Keratinocyte (primary cell): ENCODE results near the gene NEK10. TPM values are rescaled to one million over a fixed set of nuclear protein-coding genes. Genes with fewer than 3 reads are reported as not detected.

Source experiments
- DNase-seq: peaks from one replicate; pipeline ENCODE4 v3.0.0-alpha.2; 2011; ENCODE audit warnings: low read depth, missing footprints, low spot score
- FAIRE-seq: peaks from 2 replicates; lab custom pipeline; 2011; peaks lifted over from hg19 to GRCh38; lab: Jason Lieb, UNC
- H2AFZ ChIP-seq: 2 replicates; pipeline ENCODE4 v1.6.0; 2012; ENCODE audit warnings: low read length, control low read depth, inconsistent platforms; ENCODE audit not compliant: control insufficient read depth
- H3K27ac ChIP-seq: 2 replicates; pipeline ENCODE4 v1.5.1; 2011; ENCODE audit warnings: low read length; ENCODE audit not compliant: control insufficient read depth, insufficient read depth
- H3K27me3 ChIP-seq: 3 replicates; pipeline ENCODE4 v1.6.0; 2011; ENCODE audit warnings: low read length; ENCODE audit not compliant: control insufficient read depth, insufficient read depth; ENCODE audit errors: extremely low read depth
- H3K36me3 ChIP-seq, 2 experiments: 2 replicates in 1 of 2; 3 replicates in 1 of 2; pipeline ENCODE4 v1.5.1; 2011; ENCODE audit warnings: low read length in 2 of 2, mild to moderate bottlenecking in 1 of 2; ENCODE audit not compliant: control insufficient read depth in 2 of 2, insufficient read depth in 2 of 2; ENCODE audit errors: extremely low read depth in 1 of 2
- H3K4me1 ChIP-seq: 3 replicates; pipeline ENCODE4 v1.5.1; 2011; ENCODE audit warnings: low read length; ENCODE audit not compliant: control insufficient read depth, insufficient read depth; ENCODE audit errors: extremely low read depth
- H3K4me2 ChIP-seq: 3 replicates; pipeline ENCODE4 v1.6.0; 2011; ENCODE audit warnings: low read depth, low read length; ENCODE audit not compliant: control insufficient read depth, insufficient read depth; ENCODE audit errors: extremely low read depth
- H3K4me3 ChIP-seq, 3 experiments: fragments of 200-600 bp in 1 of 3; sonication (generic) in 1 of 3; 2 replicates in 2 of 3; 3 replicates in 1 of 3; pipeline ENCODE4 v1.5.1; 2011 to 2016; ENCODE audit warnings: low read length in 3 of 3, mild to moderate bottlenecking in 3 of 3, control low read depth in 2 of 3, inconsistent platforms in 1 of 3, low read depth in 1 of 3, mixed read lengths in 1 of 3, mixed run types in 1 of 3, moderate library complexity in 1 of 3; ENCODE audit not compliant: control insufficient read depth in 2 of 3, insufficient read depth in 2 of 3; ENCODE audit errors: extremely low read depth in 1 of 3
- H3K79me2 ChIP-seq: 2 replicates; pipeline ENCODE4 v1.6.0; 2012; ENCODE audit warnings: low read length; ENCODE audit not compliant: control insufficient read depth, insufficient read depth
- H3K9ac ChIP-seq: 3 replicates; pipeline ENCODE4 v1.6.0; 2011; ENCODE audit warnings: low read length; ENCODE audit not compliant: control insufficient read depth, insufficient read depth; ENCODE audit errors: extremely low read depth
- H3K9me1 ChIP-seq: 3 replicates; pipeline ENCODE4 v1.6.0; 2011; ENCODE audit warnings: low read length; ENCODE audit not compliant: control insufficient read depth, insufficient read depth; ENCODE audit errors: extremely low read depth
- H3K9me3 ChIP-seq: 2 replicates; pipeline ENCODE4 v1.5.1; 2012; ENCODE audit warnings: low read depth, low read length; ENCODE audit not compliant: control insufficient read depth
- H4K20me1 ChIP-seq: 3 replicates; pipeline ENCODE4 v1.6.0; 2011; ENCODE audit warnings: low read length; ENCODE audit not compliant: control insufficient read depth, insufficient read depth; ENCODE audit errors: extremely low read depth
- CTCF ChIP-seq, 3 experiments: IDR thresholded peaks in 1 of 3; conservative IDR thresholded peaks in 1 of 3; optimal IDR thresholded peaks in 1 of 3; 2 replicates in 2 of 3; 3 replicates in 1 of 3; pipeline versions ENCODE3 to v1.5.1; 2011; ENCODE audit warnings: low read length in 3 of 3, mild to moderate bottlenecking in 3 of 3, moderate library complexity in 2 of 3, control low read depth in 1 of 3, inconsistent platforms in 1 of 3; ENCODE audit not compliant: insufficient read depth in 2 of 3; ENCODE audit errors: extremely low read depth in 1 of 3
- EZH2 ChIP-seq: IDR thresholded peaks from one replicate; pipeline ENCODE4 v1.6.1; 2012; ENCODE audit warnings: inconsistent platforms, mild to moderate bottlenecking, low read length, moderate library complexity
- dilution Hi-C: fragments of 300-500 bp; cut with MboI; formaldehyde crosslinking; loops from one replicate; pipeline ENCODE4 v1.7.0; 2020; ENCODE audit warnings: low sequenced_read_pairs; ENCODE audit not compliant: extremely low pct_ligation_motif_present
- polyA plus RNA-seq, 5 experiments: library from polyadenylated mRNA; depleted of rRNA in 3 of 5; stranded (reverse) in 3 of 5; stranded (forward) in 1 of 5; unstranded in 1 of 5; fragments of >200 nt; gene quantifications; 1 replicate in 1 of 5; 2 replicates in 3 of 5; 3 replicates in 1 of 5; pipeline versions ENCODE4 v1.2.1 to v1.2.3, GENCODE V29; 2011 to 2012; ENCODE audit warnings: missing spikeins in 2 of 5, low read depth in 1 of 5, low replicate concordance in 1 of 5
- small RNA-seq, 3 experiments: library from RNA; depleted of rRNA; stranded (forward); fragments of <200 nt; gene quantifications; one replicate each; pipeline ENCODE3, GENCODE V24; 2012; ENCODE audit warnings: low read depth in 3 of 3, low replicate concordance in 1 of 3; ENCODE audit not compliant: insufficient read length in 3 of 3

The NEK10 gene
- polyA plus RNA-seq, 1 donor (not counting 4 experiments of a cell fraction or from before 2014, with no cell fraction given), result 0.98 TPM

GRCh38 chr3:27060336-27060735 lies 308.8 kb downstream of the NEK10 start:
- Histone ChIP-seq H3K4me1 (no peaks in the 10 kb centered on the region), H3K27ac (no peak overlapping the region), H3K36me3 (no peaks in the 10 kb centered on the region), H3K9me1 (no peaks in the 10 kb centered on the region), H3K79me2 (no peaks in the 10 kb centered on the region), H3K4me3 (no peak overlapping the region), H3K9ac (no peak overlapping the region), H4K20me1 (no peaks in the 10 kb centered on the region), H3K4me2 (no peak overlapping the region), H3K9me3 (no peaks in the 10 kb centered on the region), H2AFZ (no peak overlapping the region), H3K27me3 (no peaks in the 10 kb centered on the region)
- no peak for FAIRE-seq
- TF ChIP-seq CTCF (optimal IDR thresholded peaks at IDR 0.05 in 1 of 3, IDR thresholded peaks at IDR 0.05 in 1 of 3, conservative IDR thresholded peaks at IDR 0.05 in 1 of 3; ENCODE audit: extremely low read depth in 1 of 3, insufficient read depth in 2 of 3, low read length in 3 of 3) (no peak), EZH2 (no peak)
- no peak for DNase-seq
- dilution Hi-C loops, result no loop called here

Small RNA genes within 50 kb of the gene (small RNA-seq; reads per million reads assigned to genes)
- gene MINOS1P3, result 0 to 0.33 (median 0) reads per million in 3 experiments
- gene RNU6-342P, result 0 reads per million in 3 experiments

Other genes with a start within 250 kb of the NEK10 start
- gene SLC4A7, start 115.0 kb upstream of the NEK10 start, polyA plus RNA-seq, result 13.6 to 28.5 TPM (median 18.8 TPM) in 3 replicates